ENCODE measurements around the gene CAPN15. TPM values are rescaled to one million over a fixed set of nuclear protein-coding genes. Genes with fewer than 3 reads are reported as not detected.

The CAPN15 gene
- total RNA-seq, 1 donor from 2014 or later: 38.7 TPM

DNA sequence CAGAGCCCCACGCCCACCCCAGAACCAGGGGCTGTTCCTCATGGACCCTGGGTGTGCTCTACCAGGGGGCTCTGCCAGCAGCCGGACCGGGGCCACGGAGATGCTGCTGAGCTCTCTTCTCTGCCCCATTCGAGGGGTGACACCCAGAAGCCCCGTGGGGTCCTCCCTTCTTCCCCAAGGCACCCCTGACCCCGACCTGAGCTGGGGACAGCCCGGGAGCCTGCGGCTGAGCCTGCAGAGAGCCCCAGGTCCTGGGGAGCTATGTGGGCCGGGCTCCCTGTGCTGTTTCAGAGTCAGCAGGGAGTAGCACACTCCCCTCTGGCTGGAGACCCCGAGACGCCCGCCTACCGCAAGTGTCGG, 31.5 kb downstream of the CAPN15 start:
- no peaks in the 10 kb centered on the region for H3K9me3 ChIP-seq (ENCODE audit: insufficient read depth, low read depth, low read length)
- Mint-ChIP-seq H3K27ac (ENCODE audit: unreplicated experiment) (no peak overlapping the region), H3K36me3 (ENCODE audit: low read depth, unreplicated experiment) (no peaks in the 10 kb centered on the region), H3K9me3 (ENCODE audit: unreplicated experiment) (no peaks in the 10 kb centered on the region), H3K4me3 (ENCODE audit: unreplicated experiment) (no peak overlapping the region), H3K4me1 (ENCODE audit: low read depth, unreplicated experiment) (peaks cover 2% of the 10 kb centered on the region), H3K27me3 (ENCODE audit: low read depth, unreplicated experiment) (peaks cover 10% of the 10 kb centered on the region)
- no peak for TF ChIP-seq EZH2 (IDR thresholded peaks at IDR 0.05; ENCODE audit: insufficient read depth, low read length)
- TF ChIP-seq, protein P1, sequence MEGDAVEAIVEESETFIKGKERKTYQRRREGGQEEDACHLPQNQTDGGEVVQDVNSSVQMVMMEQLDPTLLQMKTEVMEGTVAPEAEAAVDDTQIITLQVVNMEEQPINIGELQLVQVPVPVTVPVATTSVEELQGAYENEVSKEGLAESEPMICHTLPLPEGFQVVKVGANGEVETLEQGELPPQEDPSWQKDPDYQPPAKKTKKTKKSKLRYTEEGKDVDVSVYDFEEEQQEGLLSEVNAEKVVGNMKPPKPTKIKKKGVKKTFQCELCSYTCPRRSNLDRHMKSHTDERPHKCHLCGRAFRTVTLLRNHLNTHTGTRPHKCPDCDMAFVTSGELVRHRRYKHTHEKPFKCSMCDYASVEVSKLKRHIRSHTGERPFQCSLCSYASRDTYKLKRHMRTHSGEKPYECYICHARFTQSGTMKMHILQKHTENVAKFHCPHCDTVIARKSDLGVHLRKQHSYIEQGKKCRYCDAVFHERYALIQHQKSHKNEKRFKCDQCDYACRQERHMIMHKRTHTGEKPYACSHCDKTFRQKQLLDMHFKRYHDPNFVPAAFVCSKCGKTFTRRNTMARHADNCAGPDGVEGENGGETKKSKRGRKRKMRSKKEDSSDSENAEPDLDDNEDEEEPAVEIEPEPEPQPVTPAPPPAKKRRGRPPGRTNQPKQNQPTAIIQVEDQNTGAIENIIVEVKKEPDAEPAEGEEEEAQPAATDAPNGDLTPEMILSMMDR (IDR thresholded peaks at IDR 0.05; ENCODE audit: insufficient read depth, low read depth, low read length): no peak
- H3K79me2 ChIP-seq (ENCODE audit: insufficient read depth, low read length): no peaks in the 10 kb centered on the region
- DNase-seq (ENCODE audit: low read depth) (no peak), FAIRE-seq (no peak)
- no peak overlapping the region for H2AFZ ChIP-seq (ENCODE audit: low read depth, low read length)
- peaks cover 21% of the 10 kb centered on the region for H3K27me3 ChIP-seq (ENCODE audit: insufficient read depth, low read length)
- H3K4me3 ChIP-seq (ENCODE audit: insufficient read depth, low read depth, low read length): no peak overlapping the region
- H4K20me1 ChIP-seq (ENCODE audit: insufficient read depth, low read length): peaks cover 5% of the 10 kb centered on the region
- H3K9ac ChIP-seq (ENCODE audit: low read length): no peak overlapping the region
- no peak overlapping the region for H3K27ac ChIP-seq (ENCODE audit: low read depth, low read length)
- no peaks in the 10 kb centered on the region for H3K36me3 ChIP-seq (ENCODE audit: insufficient read depth, low read length)
- H3K4me1 ChIP-seq (ENCODE audit: insufficient read depth, low read length): peaks cover 12% of the 10 kb centered on the region
- H3K4me2 ChIP-seq (ENCODE audit: low read length): no peak overlapping the region

DNA sequence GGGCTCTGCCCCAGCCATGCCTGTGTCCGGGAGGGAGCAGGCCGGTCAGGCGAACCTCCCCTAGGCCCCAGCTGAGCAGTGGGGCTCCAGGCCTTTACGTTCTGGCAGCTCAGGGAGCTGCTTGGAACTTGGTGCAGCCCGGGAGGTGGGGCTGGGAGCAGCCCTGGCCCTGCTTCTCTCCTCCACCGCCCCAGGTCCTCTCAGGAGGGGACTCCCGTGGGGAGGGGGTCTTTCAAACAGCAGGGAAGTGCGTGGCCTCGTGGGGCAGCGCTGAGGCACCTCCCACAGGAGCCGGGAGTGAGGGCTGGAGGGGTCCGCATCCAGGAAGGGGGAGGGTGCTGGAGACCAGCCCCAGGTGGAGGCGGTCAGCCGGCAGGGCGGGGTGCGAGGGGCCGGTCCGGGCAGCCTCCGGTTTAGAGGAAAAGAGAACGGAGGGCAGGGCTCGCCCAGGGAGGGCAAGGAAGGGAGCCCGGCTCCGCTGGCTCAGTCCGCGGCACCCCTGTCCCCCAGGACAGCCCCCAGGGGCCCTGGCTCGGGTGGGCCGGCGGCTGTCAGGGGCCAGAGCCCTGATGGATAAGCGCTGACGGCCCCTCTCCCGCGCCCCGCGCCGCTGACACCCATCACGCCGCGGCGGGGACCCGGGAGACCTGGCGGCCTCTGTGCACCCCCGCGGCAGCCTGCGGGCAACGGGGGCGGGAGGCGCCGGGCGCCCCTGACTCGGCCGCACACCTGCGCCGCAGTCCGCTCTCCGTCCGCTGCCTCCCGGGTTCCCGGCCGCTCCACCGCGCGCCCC, 32.1 kb downstream of the CAPN15 start:
- peaks cover 21% of the 10 kb centered on the region for H3K27me3 ChIP-seq (ENCODE audit: insufficient read depth, low read length)
- H3K79me2 ChIP-seq (ENCODE audit: insufficient read depth, low read length): no peaks in the 10 kb centered on the region
- no peaks in the 10 kb centered on the region for H3K9me3 Mint-ChIP-seq (ENCODE audit: unreplicated experiment)
- no peaks in the 10 kb centered on the region for H4K20me1 ChIP-seq (ENCODE audit: insufficient read depth, low read length)
- H3K9ac ChIP-seq (ENCODE audit: low read length): no peak overlapping the region
- no peak overlapping the region for H3K27ac ChIP-seq (ENCODE audit: low read depth, low read length)
- no peak overlapping the region for H3K27ac Mint-ChIP-seq (ENCODE audit: unreplicated experiment)
- peaks cover 6% of the 10 kb centered on the region for H3K4me1 ChIP-seq (ENCODE audit: insufficient read depth, low read length)
- H3K36me3 Mint-ChIP-seq (ENCODE audit: low read depth, unreplicated experiment): no peaks in the 10 kb centered on the region
- no peak for FAIRE-seq
- DNase-seq (ENCODE audit: low read depth): no peak
- H3K36me3 ChIP-seq (ENCODE audit: insufficient read depth, low read length): no peaks in the 10 kb centered on the region
- peaks cover 2% of the 10 kb centered on the region for H3K4me1 Mint-ChIP-seq (ENCODE audit: low read depth, unreplicated experiment)
- no peak overlapping the region for H3K4me3 ChIP-seq (ENCODE audit: insufficient read depth, low read depth, low read length)
- H3K4me3 Mint-ChIP-seq (ENCODE audit: unreplicated experiment): no peak overlapping the region
- peak; percentile 94 for TF ChIP-seq EZH2 (IDR thresholded peaks at IDR 0.05; ENCODE audit: insufficient read depth, low read length)
- TF ChIP-seq, protein P1 (IDR thresholded peaks at IDR 0.05; ENCODE audit: insufficient read depth, low read depth, low read length): no peak
- peaks cover 10% of the 10 kb centered on the region for H3K27me3 Mint-ChIP-seq (ENCODE audit: low read depth, unreplicated experiment)
- no peak overlapping the region for H3K4me2 ChIP-seq (ENCODE audit: low read length)
- H3K9me3 ChIP-seq (ENCODE audit: insufficient read depth, low read depth, low read length): no peaks in the 10 kb centered on the region
- no peak overlapping the region for H2AFZ ChIP-seq (ENCODE audit: low read depth, low read length)

DNA sequence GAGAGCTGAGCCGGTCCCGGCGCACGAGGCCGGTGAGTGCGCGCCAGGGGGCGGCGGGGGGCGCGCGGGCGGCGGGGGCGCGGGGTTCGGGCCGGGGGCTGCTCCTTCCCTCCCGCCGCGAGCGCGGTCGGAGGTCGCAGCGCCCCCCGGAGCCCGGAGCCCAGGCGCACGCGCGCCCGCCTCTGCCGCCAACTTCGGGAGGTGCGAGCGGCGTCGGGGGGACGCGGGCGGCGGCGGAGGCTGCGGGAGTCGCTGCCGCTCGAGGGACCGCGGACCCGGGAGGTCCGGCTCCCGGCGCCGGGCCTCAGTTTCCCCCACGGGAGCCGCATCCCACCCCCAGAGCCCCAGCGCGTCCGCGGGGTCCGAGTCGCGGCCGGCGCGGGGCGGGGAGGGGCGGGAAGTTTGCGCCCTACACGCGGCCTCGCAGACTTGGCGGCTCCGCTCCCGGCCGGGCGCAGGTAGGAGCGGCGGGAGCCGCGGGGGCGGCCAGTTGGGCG, 32.7 kb downstream of the CAPN15 start, which contains the start of gene PRR35:
PRR35 (plus strand) TSS at position 191 of the 497 bp plus-strand sequence. CDS start 2,901 bp downstream, outside the sequence.
- no peaks in the 10 kb centered on the region for H3K4me1 Mint-ChIP-seq (ENCODE audit: low read depth, unreplicated experiment)
- peak; percentile 50 for TF ChIP-seq EZH2 (IDR thresholded peaks at IDR 0.05; ENCODE audit: insufficient read depth, low read length)
- TF ChIP-seq, protein P1 (IDR thresholded peaks at IDR 0.05; ENCODE audit: insufficient read depth, low read depth, low read length): no peak
- DNase-seq (ENCODE audit: low read depth) (no peak), FAIRE-seq (no peak)
- H3K27ac Mint-ChIP-seq (ENCODE audit: unreplicated experiment): no peak within 1 kb of the TSS
- H3K27ac ChIP-seq (ENCODE audit: low read depth, low read length): no peak within 1 kb of the TSS
- H3K27me3 ChIP-seq (ENCODE audit: insufficient read depth, low read length): peaks cover 21% of the 10 kb centered on the region
- H3K9me3 Mint-ChIP-seq (ENCODE audit: unreplicated experiment): no peaks in the 10 kb centered on the region
- no peak within 1 kb of the TSS for H3K9ac ChIP-seq (ENCODE audit: low read length)
- H3K4me1 ChIP-seq (ENCODE audit: insufficient read depth, low read length): no peaks in the 10 kb centered on the region
- no peaks in the 10 kb centered on the region for H4K20me1 ChIP-seq (ENCODE audit: insufficient read depth, low read length)
- H3K36me3 Mint-ChIP-seq (ENCODE audit: low read depth, unreplicated experiment): no peaks in the 10 kb centered on the region
- no peaks in the 10 kb centered on the region for H3K79me2 ChIP-seq (ENCODE audit: insufficient read depth, low read length)
- no peak within 1 kb of the TSS for H3K4me2 ChIP-seq (ENCODE audit: low read length)
- H3K4me3 ChIP-seq (ENCODE audit: insufficient read depth, low read depth, low read length): no peak within 1 kb of the TSS
- H3K36me3 ChIP-seq (ENCODE audit: insufficient read depth, low read length): no peaks in the 10 kb centered on the region
- H2AFZ ChIP-seq (ENCODE audit: low read depth, low read length): no peak within 1 kb of the TSS
- peaks cover 10% of the 10 kb centered on the region for H3K27me3 Mint-ChIP-seq (ENCODE audit: low read depth, unreplicated experiment)
- H3K4me3 Mint-ChIP-seq (ENCODE audit: unreplicated experiment): no peak within 1 kb of the TSS
- no peaks in the 10 kb centered on the region for H3K9me3 ChIP-seq (ENCODE audit: insufficient read depth, low read depth, low read length)
